NT2/D1 (cell line): ENCODE data around the gene TADA1.

Experiments used
- SUZ12 ChIP-seq: IDR thresholded peaks from 2 replicates; pipeline ENCODE4 v1.6.1; 2011; ENCODE audit not compliant: insufficient read length, insufficient read depth; ENCODE audit errors: extremely low read depth
- YY1 ChIP-seq: IDR thresholded peaks from 2 replicates; pipeline ENCODE4 v1.6.1; 2011; ENCODE audit not compliant: insufficient read length, insufficient read depth
- ZNF274 ChIP-seq: IDR thresholded peaks from 2 replicates; pipeline ENCODE4 v1.6.1; 2011; ENCODE audit warnings: mild to moderate bottlenecking, low read depth, low read length

DNA sequence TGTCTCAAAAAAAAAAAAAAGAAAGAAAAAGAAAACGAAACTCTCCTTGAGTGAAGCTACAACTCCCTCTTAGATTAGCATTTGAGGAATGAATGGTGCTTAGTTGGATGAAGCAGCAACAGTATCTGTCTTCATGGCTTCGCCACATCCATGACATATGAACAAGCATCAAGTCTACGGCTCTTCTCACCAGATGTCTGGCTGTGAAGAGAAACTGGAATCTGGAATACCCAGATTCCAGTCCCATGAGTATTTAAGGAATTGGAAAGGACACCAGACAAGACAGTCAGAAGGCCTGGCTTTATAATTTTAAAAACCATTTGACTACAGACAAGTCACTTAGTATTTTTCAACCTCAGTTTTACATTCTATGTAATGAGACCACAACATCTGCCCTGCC is 38.0 kb upstream of the TADA1 start:
- no peak for TF ChIP-seq YY1
- TF ChIP-seq SUZ12 = no peak
- TF ChIP-seq ZNF274 = no peak
